ENCODE data around the gene GNAQ.

Gene GNAQ

GRCh38 chr9:77753180-77753579 lies 278.4 kb downstream of the GNAQ start:
- Histone ChIP-seq H3K27me3 (ENCODE audit: low read depth) (no peaks in the 10 kb centered on the region), H3K4me1 (no peaks in the 10 kb centered on the region), H3K9me3 (no peaks in the 10 kb centered on the region), H3K4me3 (no peak overlapping the region), H3K36me3 (replicated peaks) (no peaks in the 10 kb centered on the region)
- DNase-seq (ENCODE audit: low spot score in 2 of 2), result no peak
- in situ Hi-C loops (cut with MboI; ENCODE audit: low sequenced_read_pairs), result no loop called here

- Histone ChIP-seq H3K4me3 (no peak overlapping the region), H3K9me3 (no peaks in the 10 kb centered on the region), H3K27me3 (ENCODE audit: low read depth) (no peaks in the 10 kb centered on the region), H3K36me3 (replicated peaks) (no peaks in the 10 kb centered on the region), H3K4me1 (no peaks in the 10 kb centered on the region)
- in situ Hi-C loops (cut with MboI; ENCODE audit: low sequenced_read_pairs), result no loop called here
- no peak for DNase-seq (ENCODE audit: low spot score in 2 of 2)
Observed at GRCh38 chr9:77752554-77752953, 279.1 kb downstream of the GNAQ start.

- no peaks in the 10 kb centered on the region for H3K36me3 ChIP-seq (replicated peaks)
- no peaks in the 10 kb centered on the region for H3K9me3 ChIP-seq
- no peaks in the 10 kb centered on the region for H3K27me3 ChIP-seq (ENCODE audit: low read depth)
- in situ Hi-C loops (cut with MboI; ENCODE audit: low sequenced_read_pairs), result no loop called here
- peak; percentile 64 to 68 for DNase-seq (ENCODE audit: low spot score in 2 of 2)
- no peak overlapping the region for H3K4me3 ChIP-seq
- no peaks in the 10 kb centered on the region for H3K4me1 ChIP-seq
Observed at GRCh38 chr9:77751341-77752091, 280.1 kb downstream of the GNAQ start.

GRCh38 chr9:77750981-77751340 lies 280.6 kb downstream of the GNAQ start:
- Histone ChIP-seq H3K4me1 (no peaks in the 10 kb centered on the region), H3K27me3 (ENCODE audit: low read depth) (no peaks in the 10 kb centered on the region), H3K4me3 (no peak overlapping the region), H3K36me3 (replicated peaks) (no peaks in the 10 kb centered on the region), H3K9me3 (no peaks in the 10 kb centered on the region)
- no peak for DNase-seq (ENCODE audit: low spot score in 2 of 2)
- in situ Hi-C loops (cut with MboI; ENCODE audit: low sequenced_read_pairs), result no loop called here

- in situ Hi-C loops (cut with MboI; ENCODE audit: low sequenced_read_pairs), result no loop called here
- Histone ChIP-seq H3K9me3 (no peaks in the 10 kb centered on the region), H3K4me3 (no peak overlapping the region), H3K27me3 (ENCODE audit: low read depth) (no peaks in the 10 kb centered on the region), H3K4me1 (no peaks in the 10 kb centered on the region), H3K36me3 (replicated peaks) (no peaks in the 10 kb centered on the region)
- no peak for DNase-seq (ENCODE audit: low spot score in 2 of 2)
Observed at GRCh38 chr9:77750284-77750683, 281.3 kb downstream of the GNAQ start.

- H3K36me3 ChIP-seq (replicated peaks), result no peaks in the 10 kb centered on the region
- in situ Hi-C loops (cut with MboI; ENCODE audit: low sequenced_read_pairs), result loop anchor here (10.0 kb wide), 1 partner anchor 293 kb away; no protein-coding TSS in a partner anchor
- H3K27me3 ChIP-seq (ENCODE audit: low read depth), result no peaks in the 10 kb centered on the region
- no peaks in the 10 kb centered on the region for H3K9me3 ChIP-seq
- peaks cover 4% of the 10 kb centered on the region; the same call in 1 of the 2 replicates for H3K4me1 ChIP-seq
- DNase-seq (ENCODE audit: low spot score in 2 of 2), result no peak
- no peak overlapping the region for H3K4me3 ChIP-seq
Observed at GRCh38 chr9:77748214-77748772, 283.3 kb downstream of the GNAQ start.

- DNase-seq (ENCODE audit: low spot score in 2 of 2), result no peak
- Histone ChIP-seq H3K9me3 (no peaks in the 10 kb centered on the region), H3K36me3 (replicated peaks) (no peaks in the 10 kb centered on the region), H3K4me1 (peaks cover 4% of the 10 kb centered on the region; the same call in 1 of the 2 replicates), H3K4me3 (no peak overlapping the region), H3K27me3 (ENCODE audit: low read depth) (no peaks in the 10 kb centered on the region)
- in situ Hi-C loops (cut with MboI; ENCODE audit: low sequenced_read_pairs), result loop anchor here (10.0 kb wide), 1 partner anchor 292 kb away; no protein-coding TSS in a partner anchor
Observed at GRCh38 chr9:77747163-77747562, 284.4 kb downstream of the GNAQ start.

GRCh38 chr9:77744841-77745430 lies 286.7 kb downstream of the GNAQ start:
- peaks cover 4% of the 10 kb centered on the region; the same call in 1 of the 2 replicates for H3K4me1 ChIP-seq
- no peak overlapping the region for H3K4me3 ChIP-seq
- H3K36me3 ChIP-seq (replicated peaks), result no peaks in the 10 kb centered on the region
- H3K9me3 ChIP-seq, result no peaks in the 10 kb centered on the region
- DNase-seq (ENCODE audit: low spot score in 2 of 2), result no peak
- no peaks in the 10 kb centered on the region for H3K27me3 ChIP-seq (ENCODE audit: low read depth)
- in situ Hi-C loops (cut with MboI; ENCODE audit: low sequenced_read_pairs), result loop anchor here (10.0 kb wide), 1 partner anchor 290 kb away; no protein-coding TSS in a partner anchor

GRCh38 chr9:77743386-77743785 lies 288.2 kb downstream of the GNAQ start:
- no peaks in the 10 kb centered on the region for H3K36me3 ChIP-seq (replicated peaks)
- in situ Hi-C loops (cut with MboI; ENCODE audit: low sequenced_read_pairs), result loop anchor here (10.0 kb wide), 1 partner anchor 289 kb away; no protein-coding TSS in a partner anchor

GRCh38 chr9:77738932-77739331 lies 292.7 kb downstream of the GNAQ start:
- in situ Hi-C loops (cut with MboI; ENCODE audit: low sequenced_read_pairs), result no loop called here
- no peak for DNase-seq (ENCODE audit: low spot score in 2 of 2)
- H3K27me3 ChIP-seq (ENCODE audit: low read depth), result no peaks in the 10 kb centered on the region
- H3K36me3 ChIP-seq (replicated peaks), result no peaks in the 10 kb centered on the region
- H3K4me3 ChIP-seq, result no peak overlapping the region
- no peaks in the 10 kb centered on the region for H3K4me1 ChIP-seq
- no peaks in the 10 kb centered on the region for H3K9me3 ChIP-seq

More at GRCh38 chr9:77743386-77743785, 288.2 kb downstream of the GNAQ start:
- DNase-seq (ENCODE audit: low spot score in 2 of 2), result no peak
- Histone ChIP-seq H3K9me3 (no peaks in the 10 kb centered on the region), H3K27me3 (ENCODE audit: low read depth) (no peaks in the 10 kb centered on the region), H3K4me1 (peaks cover 4% of the 10 kb centered on the region; the same call in 1 of the 2 replicates), H3K4me3 (no peak overlapping the region)

GRCh38 chr9:77735494-77735893 lies 296.1 kb downstream of the GNAQ start:
- Histone ChIP-seq H3K9me3 (no peaks in the 10 kb centered on the region), H3K27me3 (ENCODE audit: low read depth) (no peaks in the 10 kb centered on the region), H3K4me1 (no peaks in the 10 kb centered on the region), H3K36me3 (replicated peaks) (no peaks in the 10 kb centered on the region), H3K4me3 (no peak overlapping the region)
- DNase-seq (ENCODE audit: low spot score in 2 of 2), result no peak
- in situ Hi-C loops (cut with MboI; ENCODE audit: low sequenced_read_pairs), result no loop called here

GRCh38 chr9:77731930-77732329 lies 299.7 kb downstream of the GNAQ start:
- peaks cover 4% of the 10 kb centered on the region; the same call in 1 of the 2 replicates for H3K36me3 ChIP-seq (replicated peaks)
- peaks cover 5% of the 10 kb centered on the region for H3K4me1 ChIP-seq
- H3K27me3 ChIP-seq (ENCODE audit: low read depth), result no peaks in the 10 kb centered on the region
- no peaks in the 10 kb centered on the region for H3K9me3 ChIP-seq
- in situ Hi-C loops (cut with MboI; ENCODE audit: low sequenced_read_pairs), result no loop called here
- no peak overlapping the region for H3K4me3 ChIP-seq
- no peak for DNase-seq (ENCODE audit: low spot score in 2 of 2)

GRCh38 chr9:77731008-77731698 lies 300.5 kb downstream of the GNAQ start:
- Histone ChIP-seq H3K9me3 (no peaks in the 10 kb centered on the region), H3K36me3 (replicated peaks) (peaks cover 4% of the 10 kb centered on the region; the same call in 1 of the 2 replicates), H3K4me1 (peaks cover 5% of the 10 kb centered on the region), H3K27me3 (ENCODE audit: low read depth) (no peaks in the 10 kb centered on the region), H3K4me3 (no peak overlapping the region)
- no peak for DNase-seq (ENCODE audit: low spot score in 2 of 2)
- in situ Hi-C loops (cut with MboI; ENCODE audit: low sequenced_read_pairs), result no loop called here

All from HAP-1 (cell line).